ENCODE data around the gene TFAP2A. TPM values are rescaled to one million over a fixed set of nuclear protein-coding genes. Genes with fewer than 3 reads are reported as not detected.
A peak's percentile ranks its signal among the peaks of the same experiment; 100 is the strongest.

The TFAP2A gene
- polyA plus RNA-seq, 1 donor (not counting 4 experiments of a cell fraction or from before 2014, with no cell fraction given): 30.2 TPM

DNA sequence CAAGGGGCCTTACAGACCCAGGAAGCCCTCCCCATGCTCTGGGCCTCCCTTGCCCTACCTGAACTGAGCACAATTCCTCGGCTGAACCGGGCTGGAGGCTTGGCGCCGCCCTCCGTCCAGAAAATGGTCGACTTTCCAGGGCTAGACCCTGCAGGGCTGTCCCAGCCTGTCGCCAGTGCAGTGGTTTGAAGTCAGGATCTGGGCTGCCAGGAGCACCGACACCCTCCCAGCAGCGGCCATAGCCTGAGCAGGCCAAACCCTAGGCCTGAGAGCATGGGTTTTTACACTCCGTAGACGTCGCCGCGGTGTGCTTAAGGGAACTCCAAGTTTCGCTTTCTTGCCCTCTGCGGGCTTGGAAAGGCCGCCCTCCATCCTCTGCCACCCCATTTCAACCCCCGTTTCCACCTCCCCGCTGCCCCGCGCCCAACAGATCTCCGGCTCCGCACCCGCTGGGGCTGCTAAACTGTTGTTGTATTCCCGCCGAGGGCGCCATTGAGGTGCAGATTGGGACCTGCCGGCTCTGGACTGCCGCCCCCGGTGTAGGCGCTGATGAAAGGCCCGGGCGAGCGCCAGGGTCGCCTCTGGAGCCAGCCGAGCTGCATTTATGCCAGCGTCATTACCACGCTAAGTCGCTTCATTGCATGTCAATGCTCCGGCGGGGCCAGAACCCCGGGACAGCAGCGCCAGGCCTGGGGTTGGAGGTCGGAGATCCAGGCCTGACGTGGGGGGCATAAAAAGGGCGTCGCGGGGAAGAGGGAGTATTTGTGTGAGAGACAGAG lies 2.2 kb upstream of the TFAP2A start:
- peak overlapping the region; percentile 100 for H3K4me2 ChIP-seq (ENCODE audit: control insufficient read depth, extremely low read depth, insufficient read depth, low read depth, low read length)
- peaks cover 14% of the 10 kb centered on the region for H4K20me1 ChIP-seq (ENCODE audit: control insufficient read depth, extremely low read depth, insufficient read depth, low read length)
- DNase-seq (ENCODE audit: low read depth, low spot score): no peak
- no peaks in the 10 kb centered on the region for H3K9me3 ChIP-seq (ENCODE audit: control insufficient read depth, low read depth, low read length)
- H3K36me3 ChIP-seq (ENCODE audit: control insufficient read depth in 2 of 2, extremely low read depth in 1 of 2, insufficient read depth in 2 of 2, low read length in 2 of 2): peaks cover 1 to 18% of the 10 kb centered on the region in 2 experiments
- no peaks in the 10 kb centered on the region for H3K9me1 ChIP-seq (ENCODE audit: control insufficient read depth, extremely low read depth, insufficient read depth, low read length)
- peaks cover 68% of the 10 kb centered on the region for H3K79me2 ChIP-seq (ENCODE audit: control insufficient read depth, insufficient read depth, low read length)
- no peaks in the 10 kb centered on the region for H3K27me3 ChIP-seq (ENCODE audit: control insufficient read depth, extremely low read depth, insufficient read depth, low read length)
- no peak overlapping the region for H2AFZ ChIP-seq (ENCODE audit: control insufficient read depth, low read length)
- peaks cover 24% of the 10 kb centered on the region for H3K4me1 ChIP-seq (ENCODE audit: control insufficient read depth, extremely low read depth, insufficient read depth, low read length)
- H3K27ac ChIP-seq (ENCODE audit: control insufficient read depth, insufficient read depth, low read length): peak overlapping the region; percentile 100
- dilution Hi-C loops (cut with MboI; ENCODE audit: extremely low pct_ligation_motif_present, low sequenced_read_pairs): no loop called here
- TF ChIP-seq CTCF (optimal IDR thresholded peaks at IDR 0.05 in 1 of 3, IDR thresholded peaks at IDR 0.05 in 1 of 3, conservative IDR thresholded peaks at IDR 0.05 in 1 of 3; ENCODE audit: extremely low read depth in 1 of 3, insufficient read depth in 2 of 3, low read length in 3 of 3): no peak
- TF ChIP-seq EZH2 (IDR thresholded peaks at IDR 0.05; ENCODE audit: low read length): no peak
- no peak for FAIRE-seq
- H3K9ac ChIP-seq (ENCODE audit: control insufficient read depth, extremely low read depth, insufficient read depth, low read length): peak overlapping the region; percentile 100
- H3K4me3 ChIP-seq (ENCODE audit: control insufficient read depth in 2 of 3, extremely low read depth in 1 of 3, insufficient read depth in 2 of 3, low read depth in 1 of 3, low read length in 3 of 3): peak overlapping the region; percentile 65 to 99 (median 95)

DNA sequence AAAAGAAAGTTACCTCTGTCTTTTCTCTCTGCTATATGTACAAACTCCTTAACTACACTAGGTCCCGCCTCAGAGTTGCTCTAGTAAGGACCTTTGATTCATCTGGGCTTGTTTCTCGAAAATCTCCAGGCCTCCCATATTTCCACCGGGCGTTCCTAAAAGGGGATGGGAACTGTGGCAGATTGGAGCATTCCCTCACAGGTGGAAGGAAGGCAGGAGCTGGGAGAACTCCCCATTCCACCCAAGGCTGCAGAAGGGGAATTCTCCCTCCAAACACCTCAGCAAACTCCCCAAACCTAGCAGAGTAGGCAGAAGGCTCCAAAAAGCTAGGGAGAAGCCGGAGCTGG lies 1.6 kb upstream of the TFAP2A start:
- FAIRE-seq (no peak), DNase-seq (ENCODE audit: low read depth, low spot score) (no peak)
- Histone ChIP-seq H3K36me3 (ENCODE audit: control insufficient read depth in 2 of 2, extremely low read depth in 1 of 2, insufficient read depth in 2 of 2, low read length in 2 of 2) (peaks cover 1 to 22% of the 10 kb centered on the region in 2 experiments), H3K4me2 (ENCODE audit: control insufficient read depth, extremely low read depth, insufficient read depth, low read depth, low read length) (peak overlapping the region; percentile 100), H3K4me3 (ENCODE audit: control insufficient read depth in 2 of 3, extremely low read depth in 1 of 3, insufficient read depth in 2 of 3, low read depth in 1 of 3, low read length in 3 of 3) (peak overlapping the region; percentile 65 to 99 (median 95)), H3K4me1 (ENCODE audit: control insufficient read depth, extremely low read depth, insufficient read depth, low read length) (peaks cover 24% of the 10 kb centered on the region), H3K9ac (ENCODE audit: control insufficient read depth, extremely low read depth, insufficient read depth, low read length) (peak overlapping the region; percentile 100), H3K9me1 (ENCODE audit: control insufficient read depth, extremely low read depth, insufficient read depth, low read length) (no peaks in the 10 kb centered on the region), H4K20me1 (ENCODE audit: control insufficient read depth, extremely low read depth, insufficient read depth, low read length) (peaks cover 14% of the 10 kb centered on the region), H3K27ac (ENCODE audit: control insufficient read depth, insufficient read depth, low read length) (peak overlapping the region; percentile 100), H3K9me3 (ENCODE audit: control insufficient read depth, low read depth, low read length) (no peaks in the 10 kb centered on the region), H2AFZ (ENCODE audit: control insufficient read depth, low read length) (no peak overlapping the region), H3K27me3 (ENCODE audit: control insufficient read depth, extremely low read depth, insufficient read depth, low read length) (no peaks in the 10 kb centered on the region), H3K79me2 (ENCODE audit: control insufficient read depth, insufficient read depth, low read length) (peaks cover 74% of the 10 kb centered on the region)
- dilution Hi-C loops (cut with MboI; ENCODE audit: extremely low pct_ligation_motif_present, low sequenced_read_pairs): no loop called here
- TF ChIP-seq EZH2 (IDR thresholded peaks at IDR 0.05; ENCODE audit: low read length) (no peak), CTCF (optimal IDR thresholded peaks at IDR 0.05 in 1 of 3, IDR thresholded peaks at IDR 0.05 in 1 of 3, conservative IDR thresholded peaks at IDR 0.05 in 1 of 3; ENCODE audit: extremely low read depth in 1 of 3, insufficient read depth in 2 of 3, low read length in 3 of 3) (no peak)
